HCT116 (cell line): ENCODE measurements around the gene TRMT1. TPM values are rescaled to one million over a fixed set of nuclear protein-coding genes. Genes with fewer than 3 reads are reported as not detected.

Experiments used
- ATAC-seq: fragments of 200-7000 bp; cut with Tn5 transposase; 2 replicates; pipeline ENCODE4 v1.9.1; 2020; ENCODE audit warnings: mild to moderate bottlenecking, moderate library complexity
- BruUV-seq: library from RNA; stranded (reverse); fragments of 400-500 nt; replicated peaks from 2 replicates; lab custom pipeline; 2021; lab: Mats Ljungman, UMichigan
- CTCF ChIA-PET: fragments of 300-600 bp; sonication (Branson Sonifier 250); formaldehyde crosslinking; loops from one replicate; lab custom pipeline; 2021; ENCODE audit warnings: antibody characterized with exemption; lab: Charles Lee
- POLR2A ChIA-PET: fragments of 300-600, 350-600 bp; sonication (Branson Sonifier 250); formaldehyde crosslinking; loops from one replicate; lab custom pipeline; 2021; ENCODE audit warnings: antibody characterized with exemption; lab: Charles Lee
- RAD21 ChIA-PET, 2 experiments: fragments of 300-600 bp; sonication (Branson Sonifier 250); formaldehyde crosslinking; loops; one replicate each; lab custom pipeline; 2023; ENCODE audit warnings: low total read pairs in 2 of 2; ENCODE audit not compliant: uncharacterized antibody in 2 of 2, unreplicated experiment in 2 of 2, low non-redundant PET in 1 of 2; lab: Charles Lee
- DNase-seq: peaks from one replicate; pipeline ENCODE4 v3.0.0-alpha.2; 2010; ENCODE audit warnings: low read depth, low spot score
- H2AFZ ChIP-seq: fragments of 200-600 bp; shearing (Covaris generic), sonication (generic); 2 replicates; pipeline ENCODE4 v1.6.1; 2017; ENCODE audit warnings: low read depth, mixed run types, mixed read lengths, antibody characterized with exemption, low read length; ENCODE audit not compliant: poor library complexity, severe bottlenecking
- H3K27ac ChIP-seq: 2 replicates; pipeline ENCODE4 v1.5.1; 2012; ENCODE audit warnings: low read depth, low read length
- H3K27me3 ChIP-seq: fragments of 200-600 bp; sonication (generic); 2 replicates; pipeline ENCODE4 v1.6.1; 2016; ENCODE audit warnings: mixed run types, low read length, mixed read lengths; ENCODE audit not compliant: insufficient read depth
- H3K36me3 ChIP-seq, 2 experiments: fragments of 200-500 bp in 1 of 2; fragments of 200-600 bp in 1 of 2; sonication (Bioruptor generic) in 1 of 2; sonication (generic) in 1 of 2; 2 replicates each; pipeline versions ENCODE4 v1.5.1 to v1.6.1; 2014 to 2016; ENCODE audit warnings: low read length in 2 of 2, inconsistent platforms in 1 of 2, mixed read lengths in 1 of 2, mixed run types in 1 of 2; ENCODE audit not compliant: insufficient read depth in 2 of 2, control insufficient read depth in 1 of 2
- H3K4me1 ChIP-seq, 2 experiments: fragments of 200-600 bp in 1 of 2; sonication (generic) in 1 of 2; 2 replicates each; pipeline versions ENCODE4 v1.5.1 to v1.6.1; 2012 to 2017; ENCODE audit warnings: low read length in 2 of 2, inconsistent platforms in 1 of 2, mild to moderate bottlenecking in 1 of 2, mixed read lengths in 1 of 2, mixed run types in 1 of 2, moderate library complexity in 1 of 2; ENCODE audit not compliant: insufficient read depth in 2 of 2, control insufficient read depth in 1 of 2
- H3K4me2 ChIP-seq: fragments of 200-600 bp; sonication (generic); 2 replicates; pipeline ENCODE4 v1.6.1; 2017; ENCODE audit warnings: mixed run types, low read length, mixed read lengths
- H3K4me3 ChIP-seq, 2 experiments: fragments of 200-600 bp in 1 of 2; sonication (generic) in 1 of 2; replicated peaks in 1 of 2; 2 replicates each; pipeline ENCODE4 v1.5.1; 2011 to 2016; ENCODE audit warnings: low read length in 2 of 2, control low read depth in 1 of 2, low read depth in 1 of 2, mild to moderate bottlenecking in 1 of 2, mixed read lengths in 1 of 2, mixed run types in 1 of 2
- H3K79me2 ChIP-seq: fragments of 200-600 bp; sonication (generic); 2 replicates; pipeline ENCODE4 v1.6.1; 2017; ENCODE audit warnings: mild to moderate bottlenecking, mixed run types, low read length, moderate library complexity, mixed read lengths; ENCODE audit not compliant: insufficient read depth
- H3K9ac ChIP-seq: fragments of 200-600 bp; sonication (generic); 2 replicates; pipeline ENCODE4 v1.6.1; 2016; ENCODE audit warnings: low read length, mixed read lengths
- H3K9me2 ChIP-seq: fragments of 200-600 bp; sonication (generic), shearing (Covaris generic); 2 replicates; pipeline ENCODE4 v1.6.1; 2017; ENCODE audit warnings: mixed run types, mild to moderate bottlenecking, moderate library complexity; ENCODE audit not compliant: insufficient read depth
- H3K9me3 ChIP-seq, 2 experiments: fragments of 200-500 bp in 1 of 2; fragments of 200-600 bp in 1 of 2; sonication (Bioruptor generic) in 1 of 2; sonication (generic) in 1 of 2; 2 replicates each; pipeline ENCODE4 v1.6.1; 2014 to 2017; ENCODE audit warnings: low read length in 2 of 2, mixed read lengths in 2 of 2, inconsistent platforms in 1 of 2, low read depth in 1 of 2, mild to moderate bottlenecking in 1 of 2, mixed run types in 1 of 2, moderate library complexity in 1 of 2; ENCODE audit not compliant: control insufficient read depth in 1 of 2, insufficient read depth in 1 of 2
- H4K20me1 ChIP-seq: fragments of 200-600 bp; sonication (generic), shearing (Covaris generic); 2 replicates; pipeline ENCODE4 v1.6.1; 2017; ENCODE audit warnings: mixed run types, mild to moderate bottlenecking, moderate library complexity; ENCODE audit not compliant: insufficient read depth
- ATF3 ChIP-seq: IDR thresholded peaks from 2 replicates; pipeline ENCODE4 v1.6.1; 2012
- ELF1 ChIP-seq: IDR thresholded peaks from 2 replicates; pipeline ENCODE4 v1.6.1; 2012; ENCODE audit warnings: low read depth, borderline replicate concordance
- EZH2 ChIP-seq: fragments of 200-600 bp; sonication (generic); IDR thresholded peaks from 2 replicates; pipeline ENCODE4 v1.6.1; 2017; ENCODE audit warnings: antibody characterized with exemption, mixed run types
- FOSL1 ChIP-seq: IDR thresholded peaks from 2 replicates; pipeline ENCODE4 v1.6.1; 2012; ENCODE audit warnings: low read depth
- JUND ChIP-seq: IDR thresholded peaks from 2 replicates; pipeline ENCODE4 v1.6.1; 2012
- POLR2A ChIP-seq: IDR thresholded peaks from 2 replicates; pipeline ENCODE4 v1.7.0; 2011; ENCODE audit warnings: borderline replicate concordance; ENCODE audit not compliant: insufficient read depth, insufficient read length; ENCODE audit errors: extremely low read depth
- RAD21 ChIP-seq: IDR thresholded peaks from 2 replicates; pipeline ENCODE4 v1.6.1; 2012; ENCODE audit warnings: low read depth, mild to moderate bottlenecking
- REST ChIP-seq: IDR thresholded peaks from 2 replicates; pipeline ENCODE4 v1.6.1; 2012; ENCODE audit warnings: low read depth
- SIN3A ChIP-seq: IDR thresholded peaks from 2 replicates; pipeline ENCODE4 v1.6.1; 2012; ENCODE audit warnings: low read depth
- TCF7L2 ChIP-seq: IDR thresholded peaks from 2 replicates; pipeline ENCODE4 v1.7.0; 2011; ENCODE audit warnings: borderline replicate concordance, inconsistent platforms; ENCODE audit not compliant: insufficient read depth, insufficient read length; ENCODE audit errors: extremely low read depth
- YY1 ChIP-seq: IDR thresholded peaks from 2 replicates; pipeline ENCODE4 v1.6.1; 2011; ENCODE audit warnings: low read length, low read depth, moderate library complexity, mild to moderate bottlenecking; ENCODE audit not compliant: insufficient replicate concordance; ENCODE audit errors: extremely low read depth
- ZNF274 ChIP-seq: fragments of 200-500 bp; sonication (Bioruptor generic); IDR thresholded peaks from 2 replicates; pipeline ENCODE4 v1.6.1; 2014; ENCODE audit warnings: mild to moderate bottlenecking, low read depth, low read length, inconsistent platforms
- intact Hi-C: fragments of 100-400 bp; cut with micrococcal nuclease; formaldehyde crosslinking; loops from 2 replicates; pipeline ENCODE4 v1.10.0; 2022
- total RNA-seq: library from RNA; stranded (reverse); gene quantifications from one replicate; pipeline ENCODE4 v1.2.1, GENCODE V29; 2021; ENCODE audit not compliant: unreplicated experiment
- TF ChIP-seq, protein P1 (sequence below): IDR thresholded peaks from 2 replicates; pipeline ENCODE4 v1.6.1; 2012
- TF ChIP-seq, protein P2 (sequence below), 3 experiments: fragments of 200-600 bp in 1 of 3; sonication (generic) in 1 of 3; IDR thresholded peaks in 2 of 3; conservative IDR thresholded peaks in 1 of 3; 2 replicates each; pipeline ENCODE4 v1.5.1; 2012 to 2017; ENCODE audit warnings: low read depth in 2 of 3, low read length in 2 of 3, antibody characterized with exemption in 1 of 3, borderline replicate concordance in 1 of 3, control low read depth in 1 of 3, mild to moderate bottlenecking in 1 of 3, mixed read lengths in 1 of 3, mixed run types in 1 of 3, moderate library complexity in 1 of 3; ENCODE audit not compliant: insufficient read depth in 1 of 3

Gene TRMT1
- total RNA-seq, 1 experiment from 2014 or later = 84.4 TPM

DNA sequence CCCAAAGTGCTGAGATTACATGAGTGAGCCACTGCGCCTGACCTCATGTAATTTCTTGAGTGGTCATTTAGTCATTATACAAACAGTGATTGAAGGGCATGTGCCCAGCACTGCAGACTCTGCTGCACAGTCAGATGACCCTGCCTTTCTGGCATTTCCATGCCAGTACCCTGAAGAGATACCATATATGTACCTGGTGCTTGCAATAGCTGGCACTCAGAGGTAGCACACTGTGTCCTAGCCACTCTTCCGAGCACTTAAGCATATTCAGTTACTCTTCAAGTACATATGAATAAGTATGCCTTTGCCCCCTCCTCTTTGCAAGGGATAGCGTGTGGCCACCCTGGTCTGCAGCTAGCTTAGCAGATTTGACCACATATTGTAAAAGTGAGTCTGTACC lies 18.1 kb upstream of the TRMT1 start:
- Histone ChIP-seq H4K20me1 (peaks cover 9% of the 10 kb centered on the region; the same call in 1 of the 2 replicates), H2AFZ (no peak overlapping the region), H3K4me2 (no peak overlapping the region), H3K4me1 (peaks cover 2 to 27% of the 10 kb centered on the region in 2 experiments; a peak in 3 of 4 replicates), H3K36me3 (peaks cover 12 to 35% of the 10 kb centered on the region in 2 experiments; a peak in 3 of 4 replicates), H3K9me3 (no peaks in the 10 kb centered on the region), H3K27ac (no peak overlapping the region), H3K27me3 (no peaks in the 10 kb centered on the region), H3K9ac (no peak overlapping the region), H3K79me2 (peaks cover 52% of the 10 kb centered on the region), H3K4me3 (no peak overlapping the region), H3K9me2 (no peaks in the 10 kb centered on the region)
- intact Hi-C loops = no loop called here
- ChIA-PET CTCF (no interaction called here), RAD21 (no interaction called here), POLR2A (no interaction called here)
- TF ChIP-seq JUND = no peak
- no peak for DNase-seq
- no TSS peak for BruUV-seq
- ATAC-seq = no peak

DNA sequence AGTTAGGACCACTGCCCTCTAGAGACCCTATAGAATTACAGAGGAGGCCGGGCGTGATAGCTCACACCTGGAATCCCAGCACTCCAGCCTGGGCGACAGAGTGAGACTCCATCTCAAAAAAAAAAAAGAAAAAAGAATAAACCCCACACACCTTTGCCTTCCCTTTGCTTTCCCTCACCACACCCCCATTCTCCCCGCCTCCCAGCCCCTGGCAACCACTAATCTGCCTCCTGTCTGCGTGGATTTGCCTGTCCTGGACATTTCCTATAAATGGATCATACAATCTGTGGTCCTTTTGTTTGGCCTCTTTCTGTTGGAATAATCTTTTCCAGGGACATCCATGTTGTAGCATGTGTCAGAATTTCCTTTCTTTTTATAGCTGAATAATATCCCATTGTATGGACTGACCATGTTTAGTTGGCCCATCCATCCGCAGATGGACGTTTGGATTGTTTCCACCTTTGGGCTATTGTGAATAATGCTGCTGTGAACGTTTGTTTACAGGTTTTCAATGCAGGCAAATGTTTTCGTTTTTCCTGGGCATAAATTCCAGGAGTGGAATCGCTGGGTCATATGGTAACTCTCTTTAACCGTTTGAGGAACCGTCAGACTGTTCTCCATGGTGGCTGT lies 16.8 kb upstream of the TRMT1 start:
- ChIA-PET POLR2A (no interaction called here), RAD21 (no interaction called here), CTCF (no interaction called here)
- no peak overlapping the region for H3K27ac ChIP-seq
- BruUV-seq = no TSS peak
- peaks cover 9% of the 10 kb centered on the region; the same call in 1 of the 2 replicates for H4K20me1 ChIP-seq
- intact Hi-C loops = no loop called here
- no peak overlapping the region for H3K4me3 ChIP-seq
- peaks cover 64% of the 10 kb centered on the region for H3K79me2 ChIP-seq
- no peak overlapping the region for H3K9ac ChIP-seq
- H2AFZ ChIP-seq = no peak overlapping the region
- H3K9me3 ChIP-seq = no peaks in the 10 kb centered on the region
- H3K4me1 ChIP-seq = peaks cover 2 to 31% of the 10 kb centered on the region in 2 experiments; a peak in 3 of 4 replicates
- ATAC-seq (no peak), DNase-seq (no peak)
- H3K36me3 ChIP-seq = peaks cover 10 to 34% of the 10 kb centered on the region in 2 experiments; a peak in 3 of 4 replicates
- no peaks in the 10 kb centered on the region for H3K9me2 ChIP-seq
- H3K4me2 ChIP-seq = no peak overlapping the region
- H3K27me3 ChIP-seq = no peaks in the 10 kb centered on the region
- TF ChIP-seq, protein P1, sequence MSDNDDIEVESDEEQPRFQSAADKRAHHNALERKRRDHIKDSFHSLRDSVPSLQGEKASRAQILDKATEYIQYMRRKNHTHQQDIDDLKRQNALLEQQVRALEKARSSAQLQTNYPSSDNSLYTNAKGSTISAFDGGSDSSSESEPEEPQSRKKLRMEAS = no peak
- TF ChIP-seq SIN3A (no peak), ATF3 (no peak), JUND (no peak), POLR2A (no peak), TCF7L2 (no peak), ZNF274 (no peak), EZH2 (no peak), FOSL1 (no peak), YY1 (no peak), ELF1 (no peak), RAD21 (no peak), REST (no peak)
- TF ChIP-seq, protein P2, sequence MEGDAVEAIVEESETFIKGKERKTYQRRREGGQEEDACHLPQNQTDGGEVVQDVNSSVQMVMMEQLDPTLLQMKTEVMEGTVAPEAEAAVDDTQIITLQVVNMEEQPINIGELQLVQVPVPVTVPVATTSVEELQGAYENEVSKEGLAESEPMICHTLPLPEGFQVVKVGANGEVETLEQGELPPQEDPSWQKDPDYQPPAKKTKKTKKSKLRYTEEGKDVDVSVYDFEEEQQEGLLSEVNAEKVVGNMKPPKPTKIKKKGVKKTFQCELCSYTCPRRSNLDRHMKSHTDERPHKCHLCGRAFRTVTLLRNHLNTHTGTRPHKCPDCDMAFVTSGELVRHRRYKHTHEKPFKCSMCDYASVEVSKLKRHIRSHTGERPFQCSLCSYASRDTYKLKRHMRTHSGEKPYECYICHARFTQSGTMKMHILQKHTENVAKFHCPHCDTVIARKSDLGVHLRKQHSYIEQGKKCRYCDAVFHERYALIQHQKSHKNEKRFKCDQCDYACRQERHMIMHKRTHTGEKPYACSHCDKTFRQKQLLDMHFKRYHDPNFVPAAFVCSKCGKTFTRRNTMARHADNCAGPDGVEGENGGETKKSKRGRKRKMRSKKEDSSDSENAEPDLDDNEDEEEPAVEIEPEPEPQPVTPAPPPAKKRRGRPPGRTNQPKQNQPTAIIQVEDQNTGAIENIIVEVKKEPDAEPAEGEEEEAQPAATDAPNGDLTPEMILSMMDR (IDR thresholded peaks at IDR 0.05 in 2 of 3, conservative IDR thresholded peaks at IDR 0.05 in 1 of 3; ENCODE audit: borderline replicate concordance in 1 of 3, insufficient read depth in 1 of 3, low read depth in 2 of 3, low read length in 2 of 3) = no peak
